Muscle of leg (tissue), 11 donors: ENCODE measurements around the gene DNAJC4. TPM values are rescaled to one million over a fixed set of nuclear protein-coding genes. Genes with fewer than 3 reads are reported as not detected.
A peak's percentile ranks its signal among the peaks of the same experiment; 100 is the strongest.

Experiments used
- DNase-seq: peaks from one replicate; pipeline ENCODE4 v3.0.0; 2013
- H3K27ac ChIP-seq: one replicate; pipeline ENCODE4 v1.5.1; 2013; ENCODE audit warnings: mild to moderate bottlenecking, low read length, control low read depth
- H3K27me3 ChIP-seq: one replicate; pipeline ENCODE4 v1.6.1; 2013; ENCODE audit warnings: low read length; ENCODE audit not compliant: control insufficient read depth, insufficient read depth
- H3K36me3 ChIP-seq: one replicate; pipeline ENCODE4 v1.6.1; 2013; ENCODE audit warnings: low read length; ENCODE audit not compliant: control insufficient read depth, insufficient read depth
- H3K4me1 ChIP-seq: one replicate; pipeline ENCODE4 v1.6.1; 2013; ENCODE audit warnings: low read length; ENCODE audit not compliant: control insufficient read depth, insufficient read depth
- H3K4me3 ChIP-seq: one replicate; pipeline ENCODE4 v1.5.1; 2013; ENCODE audit warnings: low read length, control low read depth
- H3K9me3 ChIP-seq: replicated peaks from 2 replicates; pipeline ENCODE4 v1.6.1; 2013; ENCODE audit warnings: low read depth, low read length; ENCODE audit not compliant: control insufficient read depth
- WGBS: methylation state at CpG from one replicate; pipeline ENCODE4 v1.1.5; 2013; ENCODE audit warnings: missing lambda C conversion rate; ENCODE audit not compliant: insufficient coverage; 5-methylcytosine and 5-hydroxymethylcytosine counted together
- polyA plus RNA-seq, 8 donors: library from polyadenylated mRNA; unstranded; fragments of 120-200 nt; gene quantifications; one replicate each; pipeline versions ENCODE4 v1.2.1 to v1.2.3, GENCODE V29; 2013; ENCODE audit warnings: inconsistent platforms in 1 of 8, low replicate concordance in 1 of 8; ENCODE audit not compliant: insufficient read length in 8 of 8, insufficient read depth in 1 of 8
- total RNA-seq: library from RNA; stranded (reverse); fragments of 120-200 nt; gene quantifications from one replicate; pipeline ENCODE4 v1.2.4, GENCODE V29; 2013

Gene DNAJC4
- total and polyA plus RNA-seq, 9 donors: 13.6 to 75.1 (median 52.9) TPM

DNA sequence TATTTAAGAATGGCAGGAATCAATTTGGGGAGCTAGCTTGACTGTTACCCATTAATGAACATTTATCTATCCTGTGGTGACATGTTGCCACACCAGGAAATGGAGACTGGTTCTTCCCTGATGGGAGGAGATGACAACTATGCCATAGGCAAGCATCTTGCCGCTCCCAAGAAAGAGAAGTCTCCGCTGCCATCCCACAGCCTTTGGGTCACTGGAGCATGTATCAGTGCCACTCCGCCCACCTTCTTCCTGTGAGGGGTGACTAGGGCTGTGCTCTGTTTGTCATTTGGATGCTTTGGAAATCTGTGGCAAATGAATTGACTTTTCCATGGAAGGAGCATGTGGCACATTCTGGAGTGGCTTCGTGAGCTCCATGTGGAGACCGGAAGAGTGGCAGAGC lies 37.9 kb upstream of the DNAJC4 start:
- H3K27me3 ChIP-seq: no peaks in the 10 kb centered on the region
- WGBS: 93% methylated on average over 3 of the region's 5 CpGs
- H3K27ac ChIP-seq: no peak overlapping the region
- DNase-seq: no peak
- H3K9me3 ChIP-seq: no peaks in the 10 kb centered on the region
- no peak overlapping the region for H3K4me3 ChIP-seq
- peaks cover 2% of the 10 kb centered on the region for H3K4me1 ChIP-seq
- peaks cover 48% of the 10 kb centered on the region for H3K36me3 ChIP-seq

DNA sequence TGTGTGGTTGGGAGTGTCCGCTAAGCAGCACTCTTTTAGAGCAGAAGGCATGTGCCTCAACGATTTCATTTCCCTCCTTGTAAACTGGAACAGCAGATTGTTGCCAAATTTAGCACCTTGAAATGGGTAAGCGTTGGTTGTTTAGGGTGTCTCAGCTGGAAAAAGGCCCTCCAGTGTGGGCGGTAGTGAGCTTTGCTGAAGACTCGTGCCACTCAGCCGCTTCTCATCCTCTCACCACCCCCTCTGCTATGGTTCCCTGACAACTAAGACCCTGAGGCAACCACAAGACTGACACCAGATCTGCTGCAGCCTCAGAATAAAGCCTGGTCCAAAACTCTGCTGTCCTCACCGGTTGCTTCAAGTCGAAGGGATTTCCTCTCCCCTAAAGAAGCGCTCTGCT lies 33.7 kb upstream of the DNAJC4 start:
- peaks cover 66% of the 10 kb centered on the region for H3K36me3 ChIP-seq
- H3K27me3 ChIP-seq: no peaks in the 10 kb centered on the region
- 75% methylated on average over 5 of the region's 9 CpGs for WGBS
- H3K27ac ChIP-seq: no peak overlapping the region
- H3K4me1 ChIP-seq: no peaks in the 10 kb centered on the region
- no peak overlapping the region for H3K4me3 ChIP-seq
- no peak for DNase-seq
- no peaks in the 10 kb centered on the region for H3K9me3 ChIP-seq

DNA sequence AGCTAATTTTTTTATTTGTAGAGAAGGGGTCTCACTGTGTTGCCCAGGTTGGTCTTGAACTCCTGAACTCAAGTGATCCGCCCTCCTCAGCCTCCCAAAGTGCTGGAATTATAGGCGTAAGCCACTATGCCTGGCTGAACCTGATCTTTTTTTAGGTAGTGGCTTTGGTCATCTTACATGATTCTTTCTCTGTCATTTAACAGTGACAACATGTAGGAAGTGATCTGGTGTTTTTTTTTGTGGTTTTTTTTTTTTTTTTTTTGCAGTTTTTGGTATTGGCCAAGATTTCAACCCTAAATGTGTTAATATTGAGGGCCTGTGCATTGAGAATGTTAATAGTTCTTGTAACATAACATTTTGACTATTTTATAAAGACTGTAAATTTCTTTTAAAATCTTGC lies 31.8 kb upstream of the DNAJC4 start:
- H3K36me3 ChIP-seq: peaks cover 70% of the 10 kb centered on the region
- WGBS: 100% methylated on average over 1 of the region's 2 CpGs

DNA sequence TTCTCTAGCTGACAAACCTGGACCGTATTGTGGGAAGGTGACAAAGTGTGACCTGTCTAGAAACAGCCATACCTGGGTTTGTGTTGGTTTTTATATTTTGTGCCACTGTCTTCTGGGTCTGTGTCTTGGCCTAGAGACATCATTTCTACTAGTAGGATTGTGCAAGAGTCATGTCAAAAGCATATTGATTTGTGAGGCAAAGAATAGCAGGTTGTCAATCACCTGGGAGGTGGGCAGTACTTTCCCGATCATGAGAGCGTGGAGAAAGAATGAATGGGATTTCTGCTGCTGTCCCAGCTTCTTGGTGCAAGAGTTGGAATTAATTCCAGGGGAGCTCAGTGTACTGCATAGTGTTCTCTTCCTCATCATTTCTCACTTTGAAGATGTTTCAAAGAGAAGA lies 28.8 kb upstream of the DNAJC4 start:
- Histone ChIP-seq H3K36me3 (peaks cover 69% of the 10 kb centered on the region), H3K4me1 (peaks cover 23% of the 10 kb centered on the region), H3K9me3 (no peaks in the 10 kb centered on the region), H3K4me3 (no peak overlapping the region), H3K27ac (no peak overlapping the region), H3K27me3 (no peaks in the 10 kb centered on the region)
- no peak for DNase-seq
- WGBS: 60% methylated on average over 1 of the region's 3 CpGs

More for the DNA sequence above, 31.8 kb upstream of the DNAJC4 start:
- Histone ChIP-seq H3K9me3 (no peaks in the 10 kb centered on the region), H3K27ac (no peak overlapping the region), H3K4me3 (no peak overlapping the region), H3K27me3 (no peaks in the 10 kb centered on the region), H3K4me1 (no peaks in the 10 kb centered on the region)
- DNase-seq: no peak

DNA sequence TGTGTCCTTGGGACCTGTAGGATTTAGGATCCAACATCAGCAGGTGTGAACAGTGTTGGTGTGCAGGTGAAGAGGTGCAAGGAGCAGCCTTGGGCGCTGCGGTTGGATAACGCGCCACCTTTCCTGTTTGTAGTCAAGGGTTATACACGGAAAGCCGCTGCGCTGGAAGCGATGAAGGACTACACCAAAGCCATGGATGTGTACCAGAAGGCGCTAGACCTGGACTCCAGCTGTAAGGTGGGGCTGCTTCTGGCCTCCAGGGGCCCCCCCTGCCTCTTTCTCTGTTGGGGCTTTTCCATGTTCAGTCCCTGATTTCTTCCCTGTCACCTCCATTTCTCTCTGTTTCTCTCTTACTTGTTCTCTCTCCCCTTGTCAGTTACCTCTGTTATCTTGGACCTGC lies 27.4 kb upstream of the DNAJC4 start:
- no peaks in the 10 kb centered on the region for H3K9me3 ChIP-seq
- no peak overlapping the region for H3K4me3 ChIP-seq
- DNase-seq: no peak
- no peak overlapping the region for H3K27ac ChIP-seq
- H3K36me3 ChIP-seq: peaks cover 69% of the 10 kb centered on the region
- peaks cover 38% of the 10 kb centered on the region for H3K4me1 ChIP-seq
- WGBS: 88% methylated on average over 9 of the region's 9 CpGs
- H3K27me3 ChIP-seq: no peaks in the 10 kb centered on the region

DNA sequence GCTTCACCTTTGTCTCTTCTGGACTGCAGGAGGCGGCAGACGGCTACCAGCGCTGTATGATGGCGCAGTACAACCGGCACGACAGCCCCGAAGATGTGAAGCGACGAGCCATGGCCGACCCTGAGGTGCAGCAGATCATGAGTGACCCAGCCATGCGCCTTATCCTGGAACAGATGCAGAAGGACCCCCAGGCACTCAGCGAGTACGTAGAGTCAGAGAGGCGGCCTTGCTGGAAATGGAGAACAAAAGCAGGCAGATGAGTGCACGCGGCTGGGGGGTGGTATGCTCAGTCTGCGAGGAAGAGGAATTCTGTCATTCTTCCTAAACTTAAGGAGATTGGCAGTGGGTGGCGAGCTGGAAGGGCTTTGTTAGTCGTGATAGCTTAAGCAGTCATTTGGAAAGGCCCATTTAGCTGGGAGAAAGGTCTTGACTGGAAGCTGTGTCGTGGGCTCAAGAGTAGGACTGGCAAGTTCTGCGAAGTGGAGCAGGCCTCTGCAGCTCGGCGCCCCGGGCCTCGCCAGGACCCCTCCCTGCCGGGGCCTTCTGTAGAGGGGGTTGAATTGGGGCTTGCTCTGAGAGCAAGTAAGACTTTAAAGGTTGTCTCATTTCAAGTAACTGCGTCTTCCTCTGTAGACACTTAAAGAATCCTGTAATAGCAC lies 26.8 kb upstream of the DNAJC4 start:
- WGBS: 90% methylated on average over 19 of the region's 27 CpGs
- no peaks in the 10 kb centered on the region for H3K27me3 ChIP-seq
- no peak overlapping the region for H3K4me3 ChIP-seq
- DNase-seq: no peak
- peaks cover 64% of the 10 kb centered on the region for H3K36me3 ChIP-seq
- no peaks in the 10 kb centered on the region for H3K9me3 ChIP-seq
- peaks cover 43% of the 10 kb centered on the region for H3K4me1 ChIP-seq
- no peak overlapping the region for H3K27ac ChIP-seq

DNA sequence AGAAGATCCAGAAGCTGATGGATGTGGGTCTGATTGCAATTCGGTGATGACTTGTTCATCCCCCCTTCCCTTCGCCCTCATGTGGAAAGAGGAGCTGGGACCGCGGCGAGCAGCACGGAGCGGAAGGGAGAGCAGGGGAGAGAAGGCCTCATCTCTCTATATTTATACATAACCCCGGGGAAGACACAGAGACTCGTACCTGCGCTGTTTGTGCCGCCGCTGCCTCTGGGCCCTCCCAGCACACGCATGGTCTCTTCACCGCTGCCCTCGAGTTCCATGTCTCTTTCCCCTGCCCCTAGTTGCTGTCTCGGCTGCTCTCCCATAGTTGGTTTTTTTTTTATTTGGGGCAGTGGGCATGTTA lies 26.3 kb upstream of the DNAJC4 start:
- H3K4me3 ChIP-seq: no peak overlapping the region
- no peaks in the 10 kb centered on the region for H3K27me3 ChIP-seq
- H3K9me3 ChIP-seq: no peaks in the 10 kb centered on the region
- peaks cover 48% of the 10 kb centered on the region for H3K4me1 ChIP-seq
- H3K27ac ChIP-seq: peak overlapping the region; percentile 38
- WGBS: no CpG with 5 or more reads among the region's 16 CpGs
- H3K36me3 ChIP-seq: peaks cover 61% of the 10 kb centered on the region
- no peak for DNase-seq

DNA sequence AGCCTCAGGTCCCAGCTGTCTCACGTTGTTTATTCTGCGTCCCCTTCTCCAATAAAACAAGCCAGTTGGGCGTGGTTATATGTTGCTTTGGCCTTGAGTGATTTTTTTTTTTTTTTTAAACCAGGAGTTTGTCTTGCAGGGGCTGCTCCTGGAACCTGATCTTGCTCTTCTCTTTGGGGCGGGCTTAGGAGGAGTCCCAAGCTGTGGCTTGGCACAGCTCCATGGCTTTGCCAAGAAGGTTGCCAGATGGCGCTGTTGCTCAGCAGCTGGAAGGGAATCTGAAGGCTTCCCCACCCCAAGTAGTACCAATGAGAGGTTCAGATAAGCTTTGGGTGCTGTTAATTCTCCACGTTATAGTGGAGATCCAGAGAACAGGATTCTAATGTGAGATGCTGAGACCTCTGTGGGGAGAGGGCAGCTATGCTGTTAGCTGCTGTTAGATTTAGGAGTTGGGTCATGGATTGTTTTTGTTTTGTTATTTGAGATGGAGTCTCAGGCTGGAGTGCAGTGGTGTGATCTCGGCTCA lies 25.8 kb upstream of the DNAJC4 start:
- WGBS: 28% methylated on average over 2 of the region's 7 CpGs
- Histone ChIP-seq H3K9me3 (no peaks in the 10 kb centered on the region), H3K36me3 (peaks cover 61% of the 10 kb centered on the region), H3K27ac (peak overlapping the region; percentile 40), H3K4me1 (peaks cover 53% of the 10 kb centered on the region), H3K4me3 (no peak overlapping the region), H3K27me3 (no peaks in the 10 kb centered on the region)
- DNase-seq: peak; percentile 93

DNA sequence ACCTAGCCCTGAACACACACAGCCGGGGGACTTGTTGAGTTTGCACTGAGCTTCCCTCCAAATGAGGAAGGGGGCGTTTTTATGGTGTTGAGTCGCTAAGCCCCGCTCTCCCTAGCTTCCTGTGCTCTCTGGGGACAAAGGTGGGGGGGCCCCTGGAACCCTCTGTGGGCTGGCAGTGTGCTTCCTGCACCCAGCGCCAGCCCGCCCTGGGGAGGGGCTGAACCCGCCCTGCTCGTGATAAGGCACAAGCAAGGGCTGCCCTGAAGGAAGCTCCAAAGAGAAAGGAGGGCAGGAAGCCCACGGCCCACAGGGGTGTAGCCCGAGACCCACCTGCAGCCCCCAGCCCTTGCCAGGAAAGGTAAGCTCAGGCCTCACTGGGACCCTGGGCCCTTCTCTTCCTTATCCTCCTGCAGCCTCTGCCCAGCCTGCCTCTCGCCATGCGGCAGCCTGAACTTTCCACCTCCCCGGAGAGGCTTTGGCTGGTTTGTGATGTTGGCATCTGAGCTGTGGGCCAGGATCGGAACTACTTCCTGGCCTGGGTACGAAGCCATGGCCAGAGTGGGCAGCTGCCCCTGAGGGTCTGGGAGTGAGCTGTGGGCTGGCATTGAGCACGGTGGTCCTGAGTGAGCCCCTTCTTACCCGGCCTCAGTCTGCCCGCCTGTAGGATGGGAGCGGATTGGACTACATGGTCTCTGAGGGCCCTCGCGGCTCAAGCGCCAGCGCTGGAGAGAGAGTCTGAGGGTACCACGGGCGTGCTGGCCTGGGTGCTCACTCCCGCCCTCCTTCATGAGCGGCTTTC lies 23.7 kb upstream of the DNAJC4 start, which contains the start of gene FERMT3:
FERMT3 (plus strand) TSS at position 265 of the 799 bp plus-strand sequence. CDS start 644 bp downstream, outside the sequence.
- H3K4me3 ChIP-seq: peak within 1 kb of the TSS; percentile 20
- peaks cover 45% of the 10 kb centered on the region for H3K36me3 ChIP-seq
- H3K27ac ChIP-seq: peak within 1 kb of the TSS; percentile 94
- H3K9me3 ChIP-seq: no peaks in the 10 kb centered on the region
- 66% methylated on average over 20 of the region's 27 CpGs for WGBS
- no peaks in the 10 kb centered on the region for H3K27me3 ChIP-seq
- DNase-seq: peak; percentile 72
- H3K4me1 ChIP-seq: peaks cover 59% of the 10 kb centered on the region
